GM12878 (cell line): Measurements from ENCODE around the gene SLC27A5. TPM values are rescaled to one million over a fixed set of nuclear protein-coding genes. Genes with fewer than 3 reads are reported as not detected.

Experiments used
- E2F8 ChIP-seq: fragments of 450-650 bp; IDR thresholded peaks from 2 replicates; pipeline ENCODE4 v1.6.1; 2018; ENCODE audit warnings: mild to moderate bottlenecking, low read depth, moderate library complexity; ENCODE audit not compliant: partially characterized antibody
- EGR1 ChIP-seq, 2 experiments: IDR thresholded peaks; 1 replicate in 1 of 2; 2 replicates in 1 of 2; pipeline ENCODE4 v1.6.1; 2011 to 2012; ENCODE audit warnings: low read depth in 2 of 2, low read length in 2 of 2, borderline replicate concordance in 1 of 2, mild to moderate bottlenecking in 1 of 2, moderate library complexity in 1 of 2
- polyA plus RNA-seq, 11 experiments: library from polyadenylated mRNA; depleted of rRNA in 4 of 11; unstranded in 6 of 11; stranded (reverse) in 5 of 11; fragments of >200 nt; fragmentation: Nextera tagmentation in 4 of 11; fragmentation: Illumina TruSeq in 1 of 11; extraction: Ambion mirVana in 4 of 11; extraction: Trizol in 1 of 11; gene quantifications; 1 replicate in 1 of 11; 2 replicates in 10 of 11; pipeline versions ENCODE4 v1.2.1 to v1.2.3, GENCODE V29; 2011 to 2016; ENCODE audit warnings: inconsistent platforms in 2 of 11, missing spikeins in 2 of 11, low read depth in 1 of 11
- total RNA-seq, 4 experiments: library from RNA; depleted of rRNA in 3 of 4; stranded (reverse); fragments of >200 nt in 3 of 4; fragmentation: Illumina TruSeq in 1 of 4; extraction: Trizol in 1 of 4; gene quantifications; 2 replicates each; pipeline versions ENCODE4 v1.2.1 to v1.2.3, GENCODE V29; 2013 to 2021
- TF ChIP-seq, protein P1 (sequence below): fragments of 450-650 bp; IDR thresholded peaks from 2 replicates; pipeline ENCODE4 v1.6.1; 2017; ENCODE audit warnings: antibody characterized with exemption, mild to moderate bottlenecking, moderate library complexity

SLC27A5 gene
- total and polyA plus RNA-seq, 10 of the 15 experiments (the other 5 are each of a cell fraction or from before 2014, with no cell fraction given) = 21.2 to 127 (median 31.8) TPM

DNA sequence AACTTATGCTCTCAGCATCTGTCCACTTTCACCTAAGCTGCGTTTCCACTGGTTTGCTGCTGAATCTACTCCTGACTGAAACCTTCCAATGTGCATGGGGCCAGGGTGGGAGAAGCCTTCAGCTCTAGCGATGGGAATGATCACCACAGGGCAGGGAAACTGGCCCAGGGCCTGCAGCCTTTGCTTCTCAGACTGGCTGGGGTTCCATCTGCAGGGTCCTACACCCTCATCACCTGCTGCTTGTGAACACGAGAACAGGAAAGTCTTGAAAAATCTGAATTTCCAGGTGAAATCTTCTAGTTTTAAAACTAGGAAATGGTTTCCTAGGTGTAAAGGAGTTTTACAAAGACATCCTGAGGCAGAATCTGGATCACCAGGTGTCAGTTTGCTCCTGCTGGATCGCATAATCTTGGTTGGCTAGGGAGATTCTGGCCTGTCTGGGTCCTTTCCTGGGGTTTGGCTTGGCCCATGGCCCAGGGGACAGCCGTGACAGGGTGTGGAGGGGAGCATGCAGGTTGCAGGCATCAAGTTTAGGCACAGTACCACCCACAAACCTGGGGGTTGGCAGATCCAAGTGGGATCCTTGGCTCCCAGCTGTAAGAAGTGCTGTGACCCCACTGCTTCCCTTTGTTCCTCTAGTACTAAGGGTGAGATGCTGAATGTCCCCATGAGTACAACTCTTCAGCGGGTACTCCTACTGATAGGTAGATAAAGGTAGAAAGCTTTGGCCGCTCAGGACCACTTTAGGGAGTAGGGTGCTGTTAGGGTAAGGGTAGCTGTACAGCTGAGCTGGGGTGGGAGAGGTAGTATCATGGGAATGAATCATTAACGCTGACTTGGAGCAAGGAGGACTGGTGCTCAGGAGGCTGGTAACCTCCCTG is 48.5 kb upstream of the SLC27A5 start (continued):
- TF ChIP-seq EGR1 (IDR thresholded peaks at IDR 0.05; ENCODE audit: borderline replicate concordance in 1 of 2, low read depth in 2 of 2, low read length in 2 of 2) = no peak
- TF ChIP-seq, protein P1, sequence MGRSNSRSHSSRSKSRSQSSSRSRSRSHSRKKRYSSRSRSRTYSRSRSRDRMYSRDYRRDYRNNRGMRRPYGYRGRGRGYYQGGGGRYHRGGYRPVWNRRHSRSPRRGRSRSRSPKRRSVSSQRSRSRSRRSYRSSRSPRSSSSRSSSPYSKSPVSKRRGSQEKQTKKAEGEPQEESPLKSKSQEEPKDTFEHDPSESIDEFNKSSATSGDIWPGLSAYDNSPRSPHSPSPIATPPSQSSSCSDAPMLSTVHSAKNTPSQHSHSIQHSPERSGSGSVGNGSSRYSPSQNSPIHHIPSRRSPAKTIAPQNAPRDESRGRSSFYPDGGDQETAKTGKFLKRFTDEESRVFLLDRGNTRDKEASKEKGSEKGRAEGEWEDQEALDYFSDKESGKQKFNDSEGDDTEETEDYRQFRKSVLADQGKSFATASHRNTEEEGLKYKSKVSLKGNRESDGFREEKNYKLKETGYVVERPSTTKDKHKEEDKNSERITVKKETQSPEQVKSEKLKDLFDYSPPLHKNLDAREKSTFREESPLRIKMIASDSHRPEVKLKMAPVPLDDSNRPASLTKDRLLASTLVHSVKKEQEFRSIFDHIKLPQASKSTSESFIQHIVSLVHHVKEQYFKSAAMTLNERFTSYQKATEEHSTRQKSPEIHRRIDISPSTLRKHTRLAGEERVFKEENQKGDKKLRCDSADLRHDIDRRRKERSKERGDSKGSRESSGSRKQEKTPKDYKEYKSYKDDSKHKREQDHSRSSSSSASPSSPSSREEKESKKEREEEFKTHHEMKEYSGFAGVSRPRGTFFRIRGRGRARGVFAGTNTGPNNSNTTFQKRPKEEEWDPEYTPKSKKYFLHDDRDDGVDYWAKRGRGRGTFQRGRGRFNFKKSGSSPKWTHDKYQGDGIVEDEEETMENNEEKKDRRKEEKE = no peak
- TF ChIP-seq E2F8 = no peak
